Endothelial cell of umbilical vein (primary cell): ENCODE results near the gene CMTM7. TPM values are rescaled to one million over a fixed set of nuclear protein-coding genes. Genes with fewer than 3 reads are reported as not detected.

Experiments
- BruUV-seq: library from RNA; stranded (reverse); fragments of 400-500 nt; replicated peaks from 2 replicates; lab custom pipeline; 2021; lab: Mats Ljungman, UMichigan
- CTCF ChIA-PET: fragments of 300-600, 350-600 bp; sonication (Branson Sonifier 250); formaldehyde crosslinking; loops from one replicate; lab custom pipeline; 2021; ENCODE audit warnings: antibody characterized with exemption, inconsistent platforms; lab: Charles Lee
- POLR2A ChIA-PET: fragments of 300-600, 350-600 bp; sonication (Branson Sonifier 250); formaldehyde crosslinking; loops from one replicate; lab custom pipeline; 2021; ENCODE audit warnings: antibody characterized with exemption, inconsistent platforms; lab: Charles Lee
- DNase-seq: peaks from one replicate; pipeline ENCODE4 v3.0.0-alpha.2; 2011; ENCODE audit warnings: low read depth, low spot score
- FAIRE-seq: peaks from 2 replicates; lab custom pipeline; 2011; peaks lifted over from hg19 to GRCh38; lab: Jason Lieb, UNC
- H2AFZ ChIP-seq: 2 replicates; pipeline ENCODE4 v1.6.0; 2012; ENCODE audit warnings: low read depth, low read length, control low read depth, inconsistent platforms
- H3K27ac ChIP-seq: 2 replicates; pipeline ENCODE4 v1.5.1; 2011; ENCODE audit warnings: low read depth, mild to moderate bottlenecking, control low read depth, low read length, moderate library complexity; ENCODE audit not compliant: insufficient read depth
- H3K27me3 ChIP-seq, 2 experiments: 2 replicates each; pipeline versions ENCODE4 v1.6.0 to v1.6.1; 2011; ENCODE audit warnings: low read length in 2 of 2, mixed read lengths in 1 of 2; ENCODE audit not compliant: control insufficient read depth in 2 of 2, insufficient read depth in 2 of 2
- H3K36me3 ChIP-seq, 2 experiments: 2 replicates in 1 of 2; 3 replicates in 1 of 2; pipeline ENCODE4 v1.5.1; 2011; ENCODE audit warnings: low read length in 2 of 2, mild to moderate bottlenecking in 1 of 2, moderate library complexity in 1 of 2; ENCODE audit not compliant: control insufficient read depth in 2 of 2, insufficient read depth in 2 of 2; ENCODE audit errors: extremely low read depth in 1 of 2
- H3K4me1 ChIP-seq: 3 replicates; pipeline ENCODE4 v1.5.1; 2011; ENCODE audit warnings: mild to moderate bottlenecking, low read length; ENCODE audit not compliant: control insufficient read depth, insufficient read depth; ENCODE audit errors: extremely low read depth
- H3K4me2 ChIP-seq: 2 replicates; pipeline ENCODE4 v1.6.1; 2011; ENCODE audit warnings: low read length, control low read depth, mixed read lengths; ENCODE audit not compliant: insufficient read depth
- H3K4me3 ChIP-seq, 3 experiments: fragments of 200-600 bp in 1 of 3; sonication (generic), shearing (Covaris generic) in 1 of 3; replicated peaks in 1 of 3; 2 replicates each; pipeline ENCODE4 v1.5.1; 2011 to 2016; ENCODE audit warnings: control low read depth in 3 of 3, low read length in 3 of 3, mild to moderate bottlenecking in 2 of 3, inconsistent platforms in 1 of 3, low read depth in 1 of 3, moderate library complexity in 1 of 3; ENCODE audit not compliant: insufficient read depth in 1 of 3
- H3K79me2 ChIP-seq: 2 replicates; pipeline ENCODE4 v1.6.0; 2012; ENCODE audit warnings: low read length, inconsistent platforms; ENCODE audit not compliant: control insufficient read depth, insufficient read depth
- H3K9ac ChIP-seq: replicated peaks from 2 replicates; pipeline ENCODE3; 2011; ENCODE audit warnings: low read length, control low read depth; ENCODE audit not compliant: insufficient read depth; ENCODE audit errors: extremely low read depth
- H3K9me1 ChIP-seq: replicated peaks from 3 replicates; pipeline ENCODE4 v1.6.0; 2011; ENCODE audit warnings: mild to moderate bottlenecking, low read length; ENCODE audit not compliant: control insufficient read depth, insufficient read depth; ENCODE audit errors: extremely low read depth
- H3K9me3 ChIP-seq: replicated peaks from 2 replicates; pipeline ENCODE4 v1.5.1; 2012; ENCODE audit warnings: low read length, inconsistent platforms; ENCODE audit not compliant: control insufficient read depth, insufficient read depth
- H4K20me1 ChIP-seq: replicated peaks from 2 replicates; pipeline ENCODE3; 2011; ENCODE audit warnings: mild to moderate bottlenecking, low read length; ENCODE audit not compliant: control insufficient read depth, insufficient read depth; ENCODE audit errors: extremely low read depth
- EZH2 ChIP-seq: IDR thresholded peaks from 2 replicates; pipeline ENCODE4 v1.6.1; 2012; ENCODE audit warnings: borderline replicate concordance, low read depth, mild to moderate bottlenecking, moderate library complexity, low read length, inconsistent platforms; ENCODE audit not compliant: severe bottlenecking
- FOS ChIP-seq: IDR thresholded peaks from 2 replicates; pipeline ENCODE4 v1.6.1; 2011; ENCODE audit warnings: mild to moderate bottlenecking, low read length, moderate library complexity, borderline replicate concordance; ENCODE audit not compliant: insufficient read depth
- GATA2 ChIP-seq: IDR thresholded peaks from 2 replicates; pipeline ENCODE4 v1.7.0; 2011; ENCODE audit warnings: low read depth, mild to moderate bottlenecking, moderate library complexity, mixed read lengths, low read length; ENCODE audit not compliant: insufficient read length, insufficient read depth
- JUN ChIP-seq: IDR thresholded peaks from 2 replicates; pipeline ENCODE4 v1.6.1; 2011; ENCODE audit warnings: borderline replicate concordance, low read depth; ENCODE audit not compliant: insufficient read length, insufficient read depth
- MYC ChIP-seq: IDR thresholded peaks from one replicate; pipeline ENCODE4 v1.6.1; 2011; ENCODE audit warnings: mild to moderate bottlenecking, low read depth, low read length
- POLR2A ChIP-seq: IDR thresholded peaks from 2 replicates; pipeline ENCODE4 v1.6.1; 2012; ENCODE audit warnings: low read depth, mild to moderate bottlenecking, control low read depth, low read length
- POLR2AphosphoS5 ChIP-seq: IDR thresholded peaks from 2 replicates; pipeline ENCODE4 v1.6.1; 2012; ENCODE audit warnings: low read depth, mild to moderate bottlenecking, control low read depth, low read length, moderate library complexity; ENCODE audit not compliant: insufficient read depth
- dilution Hi-C: fragments of 300-500 bp; cut with MboI; formaldehyde crosslinking; loops from one replicate; pipeline ENCODE4 v1.15.0; 2019; ENCODE audit warnings: low sequenced_read_pairs; ENCODE audit not compliant: extremely low pct_ligation_motif_present
- intact Hi-C: fragments of 100-400 bp; cut with micrococcal nuclease; formaldehyde crosslinking; loops from one replicate; pipeline ENCODE4 v1.10.0; 2022
- polyA plus RNA-seq, 4 experiments: library from polyadenylated mRNA; depleted of rRNA in 3 of 4; stranded (reverse) in 3 of 4; unstranded in 1 of 4; fragments of >200 nt; gene quantifications; 2 replicates each; pipeline versions ENCODE4 v1.2.1 to v1.2.3, GENCODE V29; 2011 to 2012; ENCODE audit warnings: missing spikeins in 1 of 4
- total RNA-seq: library from RNA; stranded (reverse); gene quantifications from 2 replicates; pipeline ENCODE4 v1.2.3, GENCODE V29; 2021
- TF ChIP-seq, protein P1 (sequence below), 2 donors: IDR thresholded peaks; 1 replicate in 1 of 2; 2 replicates in 1 of 2; pipeline ENCODE4 v1.5.1; 2011; ENCODE audit warnings: low read length in 2 of 2, mild to moderate bottlenecking in 2 of 2, moderate library complexity in 2 of 2, control low read depth in 1 of 2, inconsistent platforms in 1 of 2, low read depth in 1 of 2; ENCODE audit not compliant: insufficient read depth in 1 of 2; ENCODE audit errors: extremely low read depth in 1 of 2
- TF ChIP-seq, protein P2 (sequence below): IDR thresholded peaks from 2 replicates; pipeline ENCODE4 v1.6.1; 2011; ENCODE audit not compliant: insufficient read depth, insufficient read length

The CMTM7 gene
- total and polyA plus RNA-seq, 2 donors (not counting 3 experiments of a cell fraction or from before 2014, with no cell fraction given) = 44.7 to 88.5 TPM

DNA sequence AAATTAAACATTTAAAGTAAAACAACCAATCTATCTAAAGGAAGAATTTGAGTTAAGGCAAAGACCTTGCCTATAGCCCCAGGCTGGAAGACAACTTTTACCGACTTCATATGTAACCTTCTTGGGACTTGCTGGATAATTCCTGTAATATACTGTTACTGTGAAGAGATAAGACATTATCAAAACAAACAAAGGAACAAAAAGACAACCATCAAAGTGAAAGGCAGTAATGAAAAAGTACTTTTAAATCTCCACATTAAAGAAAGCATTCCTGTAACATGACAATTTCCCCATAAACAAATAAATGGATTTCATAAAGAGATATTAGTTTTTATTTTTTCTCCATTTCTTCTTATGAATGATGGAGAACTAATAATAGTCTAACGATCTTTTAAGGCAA lies 108.6 kb downstream of the CMTM7 start:
- TF ChIP-seq POLR2AphosphoS5 = no peak
- TF ChIP-seq, protein P1, sequence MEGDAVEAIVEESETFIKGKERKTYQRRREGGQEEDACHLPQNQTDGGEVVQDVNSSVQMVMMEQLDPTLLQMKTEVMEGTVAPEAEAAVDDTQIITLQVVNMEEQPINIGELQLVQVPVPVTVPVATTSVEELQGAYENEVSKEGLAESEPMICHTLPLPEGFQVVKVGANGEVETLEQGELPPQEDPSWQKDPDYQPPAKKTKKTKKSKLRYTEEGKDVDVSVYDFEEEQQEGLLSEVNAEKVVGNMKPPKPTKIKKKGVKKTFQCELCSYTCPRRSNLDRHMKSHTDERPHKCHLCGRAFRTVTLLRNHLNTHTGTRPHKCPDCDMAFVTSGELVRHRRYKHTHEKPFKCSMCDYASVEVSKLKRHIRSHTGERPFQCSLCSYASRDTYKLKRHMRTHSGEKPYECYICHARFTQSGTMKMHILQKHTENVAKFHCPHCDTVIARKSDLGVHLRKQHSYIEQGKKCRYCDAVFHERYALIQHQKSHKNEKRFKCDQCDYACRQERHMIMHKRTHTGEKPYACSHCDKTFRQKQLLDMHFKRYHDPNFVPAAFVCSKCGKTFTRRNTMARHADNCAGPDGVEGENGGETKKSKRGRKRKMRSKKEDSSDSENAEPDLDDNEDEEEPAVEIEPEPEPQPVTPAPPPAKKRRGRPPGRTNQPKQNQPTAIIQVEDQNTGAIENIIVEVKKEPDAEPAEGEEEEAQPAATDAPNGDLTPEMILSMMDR (IDR thresholded peaks at IDR 0.05; ENCODE audit: extremely low read depth in 1 of 2, insufficient read depth in 1 of 2, low read depth in 1 of 2, low read length in 2 of 2) = no peak
- TF ChIP-seq JUN = no peak
- TF ChIP-seq POLR2A = no peak
- TF ChIP-seq EZH2 = no peak
- no peak for TF ChIP-seq FOS
- no peak for TF ChIP-seq MYC
- TF ChIP-seq, protein P2, sequence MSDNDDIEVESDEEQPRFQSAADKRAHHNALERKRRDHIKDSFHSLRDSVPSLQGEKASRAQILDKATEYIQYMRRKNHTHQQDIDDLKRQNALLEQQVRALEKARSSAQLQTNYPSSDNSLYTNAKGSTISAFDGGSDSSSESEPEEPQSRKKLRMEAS = no peak
- TF ChIP-seq GATA2 = no peak
- H3K36me3 ChIP-seq = no peaks in the 10 kb centered on the region
- H3K27ac ChIP-seq = no peak overlapping the region

More for the DNA sequence above, 108.6 kb downstream of the CMTM7 start:
- ChIA-PET CTCF (interaction anchor here (1.4 to 3.9 kb wide), 2 partner anchors 11 to 32 kb away, joined by 5 to 13 read pairs; no protein-coding TSS in a partner anchor), POLR2A (no interaction called here)
- Histone ChIP-seq H2AFZ (no peak overlapping the region), H4K20me1 (no peaks in the 10 kb centered on the region), H3K4me2 (peak overlapping the region; percentile 62), H3K9me3 (no peaks in the 10 kb centered on the region), H3K9ac (no peak overlapping the region), H3K4me3 (peak overlapping the region in 1 of 3 experiments; percentile 20), H3K4me1 (peaks cover 19% of the 10 kb centered on the region), H3K79me2 (peaks cover 37% of the 10 kb centered on the region), H3K9me1 (no peaks in the 10 kb centered on the region), H3K27me3 (no peaks in the 10 kb centered on the region)
- dilution Hi-C loops = no loop called here
- peak; percentile 39 for DNase-seq
- intact Hi-C loops = no loop called here
- no TSS peak for BruUV-seq
- no peak for FAIRE-seq
